Mucosa of rectum (tissue), 2 donors: ENCODE data around the gene PSMA2.

Experiments
- H3K27ac ChIP-seq, 2 donors: one replicate each; pipeline ENCODE4 v1.7.0; 2013; ENCODE audit warnings: inconsistent platforms in 2 of 2, low read depth in 2 of 2, low read length in 2 of 2
- H3K27me3 ChIP-seq, 2 donors: one replicate each; pipeline ENCODE4 v1.7.0; 2013; ENCODE audit warnings: low read length in 2 of 2; ENCODE audit not compliant: control insufficient read depth in 2 of 2, insufficient read depth in 2 of 2
- H3K36me3 ChIP-seq, 2 donors: one replicate each; pipeline ENCODE4 v1.7.0; 2013; ENCODE audit warnings: low read length in 2 of 2; ENCODE audit not compliant: control insufficient read depth in 2 of 2, insufficient read depth in 2 of 2
- H3K4me1 ChIP-seq, 2 donors: one replicate each; pipeline ENCODE4 v1.7.0; 2013; ENCODE audit warnings: low read length in 2 of 2, mild to moderate bottlenecking in 1 of 2; ENCODE audit not compliant: control insufficient read depth in 2 of 2, insufficient read depth in 2 of 2
- H3K4me3 ChIP-seq, 2 donors: one replicate each; pipeline ENCODE4 v1.7.0; 2013; ENCODE audit warnings: low read length in 2 of 2
- H3K9ac ChIP-seq, 2 donors: one replicate each; pipeline ENCODE4 v1.7.0; 2013; ENCODE audit warnings: low read length in 2 of 2, low read depth in 1 of 2, mild to moderate bottlenecking in 1 of 2
- H3K9me3 ChIP-seq, 2 donors: one replicate each; pipeline ENCODE4 v1.7.0; 2013; ENCODE audit warnings: low read length in 2 of 2; ENCODE audit not compliant: control insufficient read depth in 2 of 2
- donor health status: healthy.
- donor health status: Normal muscosa, but diverticular disease.

Gene PSMA2

DNA sequence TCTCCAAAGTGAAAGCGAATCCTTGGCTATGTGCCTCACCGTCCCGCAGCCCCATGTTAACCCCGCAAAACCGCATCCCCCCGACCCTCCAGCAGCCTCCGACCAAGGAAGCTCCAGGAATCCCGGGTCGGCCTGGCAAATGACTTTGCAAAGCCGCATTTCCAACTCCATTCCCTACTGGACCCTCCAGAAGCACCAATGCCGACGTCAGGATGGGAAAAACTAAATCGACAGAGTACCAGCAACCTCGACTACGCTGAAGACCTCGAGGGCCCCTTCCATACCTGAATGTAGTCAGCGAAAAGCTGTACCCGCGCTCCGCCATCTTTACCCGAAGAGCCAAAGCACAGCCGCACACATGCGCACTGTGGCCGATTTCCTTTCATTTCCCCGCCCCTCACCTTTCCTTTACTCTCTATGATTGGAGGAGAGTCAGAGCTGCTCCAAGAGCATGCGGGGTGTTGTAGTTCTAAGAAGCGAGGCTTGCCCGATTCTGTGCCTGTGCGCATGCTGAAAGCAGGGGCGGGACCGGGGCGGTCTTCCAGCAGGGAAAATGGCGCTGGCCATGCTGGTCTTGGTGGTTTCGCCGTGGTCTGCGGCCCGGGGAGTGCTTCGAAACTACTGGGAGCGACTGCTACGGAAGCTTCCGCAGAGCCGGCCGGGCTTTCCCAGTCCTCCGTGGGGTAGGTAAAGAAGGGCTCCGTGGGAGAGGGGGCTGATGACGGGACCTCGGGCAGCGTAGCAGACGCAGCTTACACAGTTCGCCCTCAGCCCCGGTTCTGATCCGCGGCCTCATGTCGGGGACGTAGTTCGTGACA is at the start of gene PSMA2, which contains the start of gene MRPL32:
Gene PSMA2 (minus strand): TSS at position 341 of the 818 bp plus-strand sequence. CDS start 16 bp downstream, at position 325.
Gene MRPL32 (plus strand): TSS at position 543 of the 818 bp plus-strand sequence. CDS start 11 bp downstream, at position 554.
- no peaks in the 10 kb centered on the region for H3K9me3 ChIP-seq
- peaks cover 19 to 23% of the 10 kb centered on the region in 2 donors for H3K4me1 ChIP-seq
- H3K9ac ChIP-seq, result peak within 1 kb of the TSS; percentile 79 to 97
- H3K36me3 ChIP-seq, result peaks cover 17 to 18% of the 10 kb centered on the region in 2 donors
- peak within 1 kb of the TSS; percentile 57 to 78 for H3K27ac ChIP-seq
- H3K4me3 ChIP-seq, result peak within 1 kb of the TSS; percentile 96 to 99
- H3K27me3 ChIP-seq, result no peaks in the 10 kb centered on the region

- Histone ChIP-seq H3K4me1 (no peaks in the 10 kb centered on the region), H3K27ac (no peak overlapping the region), H3K27me3 (no peaks in the 10 kb centered on the region), H3K36me3 (no peaks in the 10 kb centered on the region), H3K4me3 (no peak overlapping the region), H3K9ac (no peak overlapping the region), H3K9me3 (no peaks in the 10 kb centered on the region)
Observed at GRCh38 chr7:42981601-42982000, 49.6 kb upstream of the PSMA2 start.

DNA sequence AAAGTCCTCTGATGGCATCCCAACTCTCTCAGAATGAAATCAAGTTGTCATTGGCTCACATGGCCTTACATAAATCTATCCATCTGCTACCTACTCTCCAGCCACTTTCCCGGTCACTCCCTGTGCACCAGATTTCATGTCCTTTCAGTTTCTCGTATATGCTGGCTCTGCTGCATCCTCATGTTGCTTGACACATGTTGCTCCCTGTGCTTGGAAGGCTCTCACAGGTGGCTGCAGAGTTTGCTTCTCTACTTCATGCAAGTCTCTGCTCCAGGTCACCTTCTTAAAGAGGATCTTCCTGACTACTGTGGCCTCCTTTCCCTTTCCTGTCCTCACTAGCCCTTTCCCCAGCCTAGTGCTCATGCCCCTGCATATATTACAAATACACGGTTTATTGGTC is 48.5 kb upstream of the PSMA2 start:
- Histone ChIP-seq H3K9me3 (no peaks in the 10 kb centered on the region), H3K4me3 (no peak overlapping the region), H3K4me1 (no peaks in the 10 kb centered on the region), H3K9ac (no peak overlapping the region), H3K27me3 (no peaks in the 10 kb centered on the region), H3K27ac (no peak overlapping the region), H3K36me3 (no peaks in the 10 kb centered on the region)

- no peak overlapping the region for H3K27ac ChIP-seq
- H3K9ac ChIP-seq, result no peak overlapping the region
- H3K4me3 ChIP-seq, result no peak overlapping the region
- no peaks in the 10 kb centered on the region for H3K9me3 ChIP-seq
- H3K27me3 ChIP-seq, result no peaks in the 10 kb centered on the region
- H3K4me1 ChIP-seq, result no peaks in the 10 kb centered on the region
- no peaks in the 10 kb centered on the region for H3K36me3 ChIP-seq
Observed at GRCh38 chr7:42980084-42980483, 48.1 kb upstream of the PSMA2 start.

- H3K9me3 ChIP-seq, result no peaks in the 10 kb centered on the region
- no peaks in the 10 kb centered on the region for H3K27me3 ChIP-seq
- H3K9ac ChIP-seq, result no peak overlapping the region
- H3K4me1 ChIP-seq, result no peaks in the 10 kb centered on the region
- H3K4me3 ChIP-seq, result no peak overlapping the region
- no peak overlapping the region for H3K27ac ChIP-seq
- no peaks in the 10 kb centered on the region for H3K36me3 ChIP-seq
Observed at GRCh38 chr7:42978496-42978895, 46.5 kb upstream of the PSMA2 start.

GRCh38 chr7:42976371-42976770 is 44.4 kb upstream of the PSMA2 start:
- Histone ChIP-seq H3K9ac (no peak overlapping the region), H3K4me3 (no peak overlapping the region), H3K27me3 (no peaks in the 10 kb centered on the region), H3K4me1 (peaks cover 0 to 2% of the 10 kb centered on the region in 2 donors), H3K27ac (no peak overlapping the region), H3K36me3 (no peaks in the 10 kb centered on the region), H3K9me3 (no peaks in the 10 kb centered on the region)

DNA sequence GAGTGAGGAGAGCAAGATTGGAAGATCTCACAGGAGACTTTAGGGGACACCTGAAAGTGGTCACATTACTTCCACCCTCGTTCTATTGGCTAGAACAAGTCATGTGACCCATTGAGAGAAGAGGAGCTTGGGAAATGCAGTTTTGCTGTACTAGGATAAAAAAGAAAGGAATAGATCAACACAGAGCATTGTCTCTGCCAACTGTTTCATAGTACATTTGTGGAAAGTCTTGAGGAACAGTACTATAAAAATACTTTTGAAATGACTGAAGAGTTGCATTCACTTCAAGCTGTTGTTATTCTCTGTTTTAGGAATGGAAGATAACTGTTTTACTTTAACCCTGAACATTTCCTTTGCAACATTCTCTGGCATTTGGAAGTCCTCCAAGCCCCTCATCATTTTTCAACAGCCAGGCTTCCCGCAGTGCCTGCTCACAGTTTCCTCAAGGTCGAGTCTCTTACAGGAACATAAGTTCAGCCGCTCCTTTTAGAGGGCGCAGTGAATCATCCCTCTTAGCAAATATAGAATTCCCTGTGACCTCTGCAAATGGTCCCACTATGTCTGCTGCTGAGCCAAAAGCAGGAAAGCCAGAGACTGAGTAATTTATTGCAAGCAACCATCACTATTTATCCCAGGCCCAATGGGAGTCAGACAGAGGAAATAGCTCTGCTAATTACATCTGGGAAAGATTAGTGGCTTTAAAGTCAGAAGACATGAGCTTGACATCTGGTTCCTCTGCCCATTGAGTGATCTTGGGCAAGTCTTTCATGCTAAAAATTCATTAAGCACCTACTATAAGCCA is 40.9 kb upstream of the PSMA2 start:
- Histone ChIP-seq H3K4me3 (no peak overlapping the region), H3K9me3 (no peaks in the 10 kb centered on the region), H3K27me3 (no peaks in the 10 kb centered on the region), H3K4me1 (peaks cover 0 to 2% of the 10 kb centered on the region in 2 donors), H3K27ac (peak overlapping the region; percentile 7 to 41), H3K36me3 (no peaks in the 10 kb centered on the region), H3K9ac (no peak overlapping the region)

DNA sequence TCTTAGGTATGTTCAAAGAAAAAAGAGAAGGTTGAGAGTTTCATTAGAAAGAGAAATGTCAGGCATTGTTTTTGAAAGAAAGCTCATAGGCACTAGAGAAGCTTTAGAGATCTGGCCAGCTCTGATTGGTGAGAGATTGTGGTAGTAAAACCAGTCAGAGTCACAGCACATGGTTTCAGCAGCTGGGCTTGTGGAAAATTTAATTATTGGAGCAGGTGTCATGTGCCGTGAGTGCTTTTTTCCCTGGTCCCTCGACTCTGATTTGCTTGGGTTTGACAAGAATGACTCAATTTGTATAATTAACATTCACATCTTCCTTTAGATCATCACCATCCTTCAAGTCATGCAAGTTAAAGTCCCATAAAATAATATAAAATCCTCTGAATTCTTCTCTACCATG is 35.4 kb upstream of the PSMA2 start:
- H3K9ac ChIP-seq, result no peak overlapping the region
- H3K27me3 ChIP-seq, result no peaks in the 10 kb centered on the region
- H3K27ac ChIP-seq, result no peak overlapping the region
- H3K36me3 ChIP-seq, result no peaks in the 10 kb centered on the region
- no peak overlapping the region for H3K4me3 ChIP-seq
- no peaks in the 10 kb centered on the region for H3K4me1 ChIP-seq
- no peaks in the 10 kb centered on the region for H3K9me3 ChIP-seq

DNA sequence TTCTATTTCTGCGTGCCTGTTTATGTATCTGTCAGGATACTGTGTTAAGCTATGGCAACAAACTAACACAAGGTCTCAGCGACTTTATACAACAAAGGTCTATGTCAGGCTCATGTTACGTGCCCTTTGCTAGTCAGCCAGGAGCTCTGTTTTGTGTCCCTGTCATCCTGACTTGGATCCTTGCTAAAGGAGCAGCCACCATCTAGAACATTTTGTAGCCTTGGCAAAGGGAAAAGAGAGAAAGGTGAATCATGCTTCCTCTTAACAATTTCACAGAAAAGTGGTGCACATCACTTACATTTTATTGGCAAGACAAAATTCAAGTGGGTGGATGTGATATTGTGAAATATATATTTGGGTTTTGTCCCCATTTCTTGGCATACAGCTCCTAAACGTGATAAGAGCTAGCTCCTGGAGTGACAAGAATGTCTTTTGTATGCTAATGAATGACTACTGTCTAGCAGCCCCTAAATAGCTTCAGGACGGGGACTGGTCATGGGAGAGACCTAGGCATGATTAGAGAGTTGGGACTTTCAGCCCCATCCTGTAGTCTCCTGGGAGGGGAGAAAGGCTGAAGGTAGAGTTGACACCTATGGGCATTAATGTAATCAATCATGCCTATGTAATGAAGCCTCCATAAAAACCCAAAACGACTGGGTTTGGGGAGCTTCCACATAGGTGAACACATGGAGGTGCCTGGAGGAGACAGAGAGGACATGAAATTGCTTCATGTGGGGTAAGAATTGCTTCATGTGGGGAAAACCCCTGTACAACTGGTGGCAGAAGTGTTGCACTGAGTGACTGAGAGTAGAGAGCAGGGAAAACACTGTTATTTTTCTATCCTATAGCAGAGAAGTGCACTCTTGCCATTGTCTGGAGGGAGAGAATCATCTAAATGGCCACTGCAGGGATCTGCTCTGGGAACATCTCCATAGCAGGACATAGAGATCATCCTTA is 33.2 kb upstream of the PSMA2 start:
- H3K4me1 ChIP-seq, result no peaks in the 10 kb centered on the region

More for the DNA sequence above, 33.2 kb upstream of the PSMA2 start:
- H3K36me3 ChIP-seq, result no peaks in the 10 kb centered on the region
- no peak overlapping the region for H3K27ac ChIP-seq
- no peak overlapping the region for H3K4me3 ChIP-seq
- no peaks in the 10 kb centered on the region for H3K27me3 ChIP-seq
- H3K9me3 ChIP-seq, result no peaks in the 10 kb centered on the region
- no peak overlapping the region for H3K9ac ChIP-seq
